Left ventricle myocardium inferior (tissue), 1 donor: ENCODE data around the gene ELP1. TPM values are rescaled to one million over a fixed set of nuclear protein-coding genes. Genes with fewer than 3 reads are reported as not detected.

ENCODE experiments used
- DNase-seq: peaks from one replicate; pipeline ENCODE4 v3.0.0-alpha.2; 2020
- H3K27ac ChIP-seq: fragments of 200-600 bp; replicated peaks from 2 replicates; pipeline ENCODE4 v1.8.0; 2021
- H3K27me3 ChIP-seq: fragments of 200-600 bp; 2 replicates; pipeline ENCODE4 v1.8.0; 2021; ENCODE audit warnings: low read depth
- H3K36me3 ChIP-seq: fragments of 200-600 bp; 2 replicates; pipeline ENCODE4 v1.8.0; 2021
- H3K4me1 ChIP-seq: fragments of 200-600 bp; 2 replicates; pipeline ENCODE4 v1.8.0; 2021
- H3K4me3 ChIP-seq: fragments of 200-600 bp; 2 replicates; pipeline ENCODE4 v1.8.0; 2021; ENCODE audit warnings: mild to moderate bottlenecking, moderate library complexity
- H3K9me3 ChIP-seq: fragments of 200-600 bp; replicated peaks from 2 replicates; pipeline ENCODE4 v1.8.0; 2021
- intact Hi-C: fragments of 100-400 bp; cut with micrococcal nuclease; formaldehyde crosslinking; loops from one replicate; pipeline ENCODE4 v1.11.0; 2022
- total RNA-seq: library from RNA; stranded (reverse); fragmentation: NEBNext Ultra II Directional; extraction: Animal tissue kit (Norgen Biotek cat#: 25700); gene quantifications from one replicate; pipeline ENCODE4 v1.2.1, GENCODE V29; 2021
- TF ChIP-seq, protein P1 (sequence below): fragments of 200-600 bp; IDR thresholded peaks from 2 replicates; pipeline ENCODE4 v1.8.0; 2021; ENCODE audit warnings: antibody characterized with exemption, mild to moderate bottlenecking, borderline replicate concordance
- donor health status: DM: no; HTN: yes; CAD: no; lungs with severe emphysema.

ELP1 gene
- total RNA-seq, 1 donor from 2014 or later: 21.4 TPM

DNA sequence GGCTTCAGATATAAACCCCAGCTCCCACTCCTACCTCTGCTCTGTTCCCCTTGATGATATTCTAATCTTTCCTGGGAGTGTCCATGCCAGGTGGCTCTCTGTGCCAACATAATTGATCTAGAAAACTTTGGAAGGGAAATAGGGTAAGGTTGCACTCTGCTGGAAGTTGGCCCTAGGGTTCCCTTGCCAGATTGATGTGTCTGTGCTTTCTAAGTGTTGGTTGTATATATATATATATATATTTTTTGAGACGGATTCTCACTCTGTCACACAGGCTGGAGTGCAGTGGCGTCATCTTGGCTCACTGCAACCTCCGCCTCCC, 101.8 kb downstream of the ELP1 start:
- Histone ChIP-seq H3K36me3 (no peaks in the 10 kb centered on the region), H3K4me1 (peaks cover 8% of the 10 kb centered on the region), H3K27me3 (no peaks in the 10 kb centered on the region), H3K4me3 (no peak overlapping the region), H3K27ac (no peak overlapping the region), H3K9me3 (no peaks in the 10 kb centered on the region)
- no peak for DNase-seq
- TF ChIP-seq, protein P1, sequence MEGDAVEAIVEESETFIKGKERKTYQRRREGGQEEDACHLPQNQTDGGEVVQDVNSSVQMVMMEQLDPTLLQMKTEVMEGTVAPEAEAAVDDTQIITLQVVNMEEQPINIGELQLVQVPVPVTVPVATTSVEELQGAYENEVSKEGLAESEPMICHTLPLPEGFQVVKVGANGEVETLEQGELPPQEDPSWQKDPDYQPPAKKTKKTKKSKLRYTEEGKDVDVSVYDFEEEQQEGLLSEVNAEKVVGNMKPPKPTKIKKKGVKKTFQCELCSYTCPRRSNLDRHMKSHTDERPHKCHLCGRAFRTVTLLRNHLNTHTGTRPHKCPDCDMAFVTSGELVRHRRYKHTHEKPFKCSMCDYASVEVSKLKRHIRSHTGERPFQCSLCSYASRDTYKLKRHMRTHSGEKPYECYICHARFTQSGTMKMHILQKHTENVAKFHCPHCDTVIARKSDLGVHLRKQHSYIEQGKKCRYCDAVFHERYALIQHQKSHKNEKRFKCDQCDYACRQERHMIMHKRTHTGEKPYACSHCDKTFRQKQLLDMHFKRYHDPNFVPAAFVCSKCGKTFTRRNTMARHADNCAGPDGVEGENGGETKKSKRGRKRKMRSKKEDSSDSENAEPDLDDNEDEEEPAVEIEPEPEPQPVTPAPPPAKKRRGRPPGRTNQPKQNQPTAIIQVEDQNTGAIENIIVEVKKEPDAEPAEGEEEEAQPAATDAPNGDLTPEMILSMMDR: no peak
- intact Hi-C loops: no loop called here

DNA sequence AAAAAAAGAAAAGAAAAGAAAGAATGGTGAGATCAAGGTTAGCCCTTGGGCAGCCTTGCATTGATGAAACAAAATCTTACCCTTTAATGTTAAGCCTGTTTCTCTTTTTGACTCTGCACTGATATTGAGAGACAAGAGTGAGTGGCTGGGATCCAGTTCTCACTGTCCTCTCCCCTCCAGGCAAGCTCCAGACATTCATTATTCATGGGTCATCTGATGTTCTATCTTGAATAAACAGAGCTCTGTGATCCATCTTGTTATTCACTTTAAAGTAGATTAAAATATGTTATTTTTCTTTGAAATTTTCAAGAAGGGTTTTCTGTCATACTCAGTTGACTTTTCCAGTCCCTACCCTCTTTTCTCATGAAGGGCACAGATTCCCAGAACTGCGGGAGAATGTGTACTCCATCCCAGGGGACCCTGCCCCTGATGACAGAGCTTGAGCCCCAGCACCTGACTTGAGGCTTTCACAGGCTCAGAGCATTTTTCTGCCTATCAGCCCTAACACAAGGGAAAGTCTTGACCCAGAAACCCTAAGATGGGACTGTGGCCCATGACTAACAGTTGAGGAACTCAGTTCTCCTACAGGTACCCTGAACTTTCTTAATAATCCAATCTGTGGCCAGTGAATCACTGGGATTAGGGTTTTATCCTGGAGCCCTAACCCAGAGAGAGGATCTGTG, 102.3 kb downstream of the ELP1 start:
- Histone ChIP-seq H3K27me3 (no peaks in the 10 kb centered on the region), H3K36me3 (no peaks in the 10 kb centered on the region), H3K4me1 (peaks cover 8% of the 10 kb centered on the region), H3K4me3 (no peak overlapping the region), H3K9me3 (no peaks in the 10 kb centered on the region), H3K27ac (no peak overlapping the region)
- no peak for DNase-seq
- TF ChIP-seq, protein P1: no peak
- intact Hi-C loops: no loop called here

DNA sequence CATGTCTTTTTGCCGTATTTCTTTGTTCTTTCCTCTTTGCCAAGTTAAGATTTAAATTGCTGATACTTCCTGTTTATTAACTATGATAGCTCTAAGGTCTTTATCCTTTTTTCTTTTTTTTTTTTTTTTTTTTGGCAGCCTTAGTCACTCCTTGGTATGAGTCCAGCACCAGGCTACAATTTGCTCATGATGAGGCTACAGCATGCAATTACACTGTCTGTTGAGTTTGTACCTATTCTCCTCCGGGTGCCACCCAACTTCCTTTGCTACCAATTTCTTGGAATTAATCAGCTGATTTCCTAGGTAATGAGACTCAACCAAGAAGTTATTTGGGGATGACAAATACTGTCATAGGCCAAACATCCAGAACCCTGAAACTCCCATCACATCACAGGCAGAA, 103.7 kb downstream of the ELP1 start:
- peaks cover 6% of the 10 kb centered on the region for H3K4me1 ChIP-seq

DNA sequence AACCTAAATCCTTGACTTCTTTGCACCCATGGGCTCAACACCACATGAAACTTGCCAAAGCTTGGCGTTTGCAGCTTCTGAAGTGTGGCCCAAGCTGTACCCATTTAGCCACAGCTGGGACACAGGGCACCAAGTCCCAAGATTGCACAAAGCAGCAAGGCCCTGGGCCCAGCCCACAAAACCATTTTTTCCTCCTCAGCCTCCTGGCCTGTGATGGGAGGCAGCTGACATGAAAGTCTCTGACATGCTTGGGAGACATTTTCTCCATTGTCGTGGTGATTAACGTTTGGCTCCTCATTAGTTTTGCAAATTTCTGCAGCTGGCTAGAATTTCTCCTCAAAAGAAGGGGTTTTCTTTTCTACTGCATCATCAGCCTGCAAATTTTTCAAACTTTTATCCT, 110.1 kb downstream of the ELP1 start:
- no peak overlapping the region for H3K27ac ChIP-seq
- no peak for DNase-seq
- intact Hi-C loops: no loop called here
- no peak overlapping the region for H3K4me3 ChIP-seq
- H3K27me3 ChIP-seq: peaks cover 7% of the 10 kb centered on the region
- no peaks in the 10 kb centered on the region for H3K4me1 ChIP-seq
- TF ChIP-seq, protein P1: no peak
- H3K36me3 ChIP-seq: no peaks in the 10 kb centered on the region
- H3K9me3 ChIP-seq: peaks cover 13% of the 10 kb centered on the region

More for the DNA sequence above, 103.7 kb downstream of the ELP1 start:
- DNase-seq: no peak
- intact Hi-C loops: no loop called here
- no peak overlapping the region for H3K4me3 ChIP-seq
- no peak overlapping the region for H3K27ac ChIP-seq
- TF ChIP-seq, protein P1: no peak
- H3K27me3 ChIP-seq: peaks cover 7% of the 10 kb centered on the region
- no peaks in the 10 kb centered on the region for H3K36me3 ChIP-seq
- H3K9me3 ChIP-seq: no peaks in the 10 kb centered on the region

Other genes with a start within 250 kb of the ELP1 start
- gene ACTL7B, start 78.1 kb downstream of the ELP1 start, total RNA-seq: not detected
- gene ACTL7A, start 71.9 kb downstream of the ELP1 start, total RNA-seq: not detected
- gene ABITRAM, start 276 bp upstream of the ELP1 start, total RNA-seq: 18.4 TPM
- 78.2 TPM for gene CTNNAL1, start 79.4 kb upstream of the ELP1 start, total RNA-seq
- gene TMEM245, start 185.8 kb upstream of the ELP1 start, total RNA-seq: 97.4 TPM
- 2.5 TPM for gene FRRS1L, start 233.1 kb upstream of the ELP1 start, total RNA-seq